ENCODE measurements around the gene PRKD2.

PRKD2 gene

GRCh38 chr19:46710687-46711086 lies 6.2 kb downstream of the PRKD2 start:
- DNase-seq (ENCODE audit: low read depth, low spot score), result no peak

- DNase-seq (ENCODE audit: low read depth, low spot score), result peak; percentile 79
These were observed 12.4 kb downstream of the PRKD2 start for GRCh38 chr19:46704379-46705076.

- DNase-seq (ENCODE audit: low read depth, low spot score), result no peak
These were observed 16.2 kb downstream of the PRKD2 start for GRCh38 chr19:46700704-46701103.

GRCh38 chr19:46698395-46699321 lies 18.3 kb downstream of the PRKD2 start:
- DNase-seq (ENCODE audit: low read depth, low spot score), result no peak

GRCh38 chr19:46697204-46697960 lies 19.5 kb downstream of the PRKD2 start:
- no peak for DNase-seq (ENCODE audit: low read depth, low spot score)

GRCh38 chr19:46696866-46697203 lies 20.1 kb downstream of the PRKD2 start:
- no peak for DNase-seq (ENCODE audit: low read depth, low spot score)

GRCh38 chr19:46696052-46696451 lies 20.9 kb downstream of the PRKD2 start:
- DNase-seq (ENCODE audit: low read depth, low spot score), result no peak

- DNase-seq (ENCODE audit: low read depth, low spot score), result no peak
These were observed 23.2 kb downstream of the PRKD2 start for GRCh38 chr19:46693760-46694159.

- DNase-seq (ENCODE audit: low read depth, low spot score), result no peak
These were observed 23.8 kb downstream of the PRKD2 start for GRCh38 chr19:46692918-46693722.

- no peak for DNase-seq (ENCODE audit: low read depth, low spot score)
These were observed 25.0 kb downstream of the PRKD2 start for GRCh38 chr19:46691948-46692347.

- no peak for DNase-seq (ENCODE audit: low read depth, low spot score)
These were observed 25.8 kb downstream of the PRKD2 start for GRCh38 chr19:46691104-46691503.

GRCh38 chr19:46689358-46689757 lies 27.6 kb downstream of the PRKD2 start:
- no peak for DNase-seq (ENCODE audit: low read depth, low spot score)

GRCh38 chr19:46687438-46688145 lies 29.3 kb downstream of the PRKD2 start:
- no peak for DNase-seq (ENCODE audit: low read depth, low spot score)

GRCh38 chr19:46685189-46685588 lies 31.7 kb downstream of the PRKD2 start:
- DNase-seq (ENCODE audit: low read depth, low spot score), result no peak

- DNase-seq (ENCODE audit: low read depth, low spot score), result peak; percentile 27
These were observed 38.7 kb downstream of the PRKD2 start for GRCh38 chr19:46678110-46678732.

GRCh38 chr19:46674416-46675178 lies 42.3 kb downstream of the PRKD2 start:
- no peak for DNase-seq (ENCODE audit: low read depth, low spot score)

- DNase-seq (ENCODE audit: low read depth, low spot score), result no peak
These were observed 46.1 kb downstream of the PRKD2 start for GRCh38 chr19:46670813-46671212.

- DNase-seq (ENCODE audit: low read depth, low spot score), result no peak
These were observed 48.3 kb downstream of the PRKD2 start for GRCh38 chr19:46668662-46669061.

- no peak for DNase-seq (ENCODE audit: low read depth, low spot score)
These were observed 51.8 kb downstream of the PRKD2 start for GRCh38 chr19:46665072-46665471.

Measured in activated naive CD8-positive, alpha-beta T cell treated with anti-CD3 and anti-CD28 coated beads, Interleukin-2, amount 50 U/mL, for 16 hours (primary cell).